ENCODE results near the gene MTG2. TPM values are rescaled to one million over a fixed set of nuclear protein-coding genes. Genes with fewer than 3 reads are reported as not detected.
A peak's percentile ranks its signal among the peaks of the same experiment; 100 is the strongest.

The MTG2 gene
- total RNA-seq, 1 donor from 2014 or later: 24.2 TPM

- DNase-seq: no peak
Measured at GRCh38 chr20:62222266-62222850, 39.5 kb downstream of the MTG2 start.

DNA sequence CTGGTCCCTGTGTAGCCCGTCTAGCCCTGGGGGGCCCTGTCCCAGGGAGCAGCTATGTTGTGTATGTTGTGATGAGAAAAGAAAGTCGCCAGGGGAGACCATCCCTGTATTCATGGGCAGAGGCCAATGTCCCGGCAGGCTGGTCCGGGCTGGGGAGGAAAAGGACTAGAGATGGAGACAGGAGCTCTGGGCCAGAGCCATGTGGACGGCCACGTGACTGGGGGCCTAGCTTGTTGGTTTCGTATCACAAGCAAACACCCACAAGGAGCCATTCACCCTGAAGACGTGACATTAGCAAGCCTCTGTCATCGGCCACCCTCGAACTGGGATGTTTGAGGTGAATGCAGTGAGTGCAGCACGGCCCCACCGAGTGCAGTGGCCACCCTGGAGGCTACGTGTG is 40.1 kb downstream of the MTG2 start:
- DNase-seq: no peak

GRCh38 chr20:62223571-62223970 is 40.7 kb downstream of the MTG2 start:
- DNase-seq: no peak

GRCh38 chr20:62224113-62224855 is 41.5 kb downstream of the MTG2 start:
- DNase-seq: no peak

GRCh38 chr20:62225026-62225425 is 42.2 kb downstream of the MTG2 start:
- DNase-seq: no peak

DNA sequence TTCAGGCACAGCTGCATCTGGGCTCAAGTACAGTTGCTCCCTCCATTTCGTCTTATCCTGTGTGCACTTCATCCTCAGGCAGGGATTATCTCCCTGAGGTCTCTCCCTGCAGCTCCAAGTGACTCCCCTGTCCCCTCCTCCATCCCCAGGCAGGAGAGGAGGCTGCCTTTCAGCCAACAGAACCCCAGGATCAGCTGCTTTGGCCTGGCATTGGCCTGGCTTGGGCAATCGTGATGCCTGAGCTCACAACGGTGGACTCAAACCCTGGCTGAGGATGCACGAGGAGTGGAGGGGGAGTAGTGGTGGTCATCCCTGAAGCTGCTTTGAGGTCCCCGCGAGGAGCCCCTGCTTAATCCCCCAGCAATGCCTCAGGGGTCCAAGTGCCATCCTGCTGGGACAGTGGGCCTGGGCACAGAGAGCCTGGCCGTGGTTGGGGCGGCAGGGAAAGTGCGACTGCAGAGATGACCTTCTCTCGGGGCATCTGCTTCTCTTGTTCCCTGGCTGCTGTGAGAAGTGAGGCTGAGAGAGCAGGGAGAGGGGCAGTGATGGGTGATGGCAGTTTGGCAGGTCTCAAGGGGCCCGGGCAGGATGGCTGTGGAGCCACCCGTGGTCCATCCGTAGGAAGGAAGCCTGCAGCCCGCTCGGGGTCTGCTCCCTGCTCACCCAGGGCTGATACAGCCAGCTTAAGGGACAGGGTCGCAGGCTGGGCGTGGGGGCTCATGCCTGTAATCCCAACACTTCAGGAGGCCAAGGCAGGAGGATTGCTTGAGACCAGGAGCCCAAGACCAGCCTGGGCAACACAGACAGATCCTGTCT is 43.2 kb downstream of the MTG2 start:
- no peak for DNase-seq

DNA sequence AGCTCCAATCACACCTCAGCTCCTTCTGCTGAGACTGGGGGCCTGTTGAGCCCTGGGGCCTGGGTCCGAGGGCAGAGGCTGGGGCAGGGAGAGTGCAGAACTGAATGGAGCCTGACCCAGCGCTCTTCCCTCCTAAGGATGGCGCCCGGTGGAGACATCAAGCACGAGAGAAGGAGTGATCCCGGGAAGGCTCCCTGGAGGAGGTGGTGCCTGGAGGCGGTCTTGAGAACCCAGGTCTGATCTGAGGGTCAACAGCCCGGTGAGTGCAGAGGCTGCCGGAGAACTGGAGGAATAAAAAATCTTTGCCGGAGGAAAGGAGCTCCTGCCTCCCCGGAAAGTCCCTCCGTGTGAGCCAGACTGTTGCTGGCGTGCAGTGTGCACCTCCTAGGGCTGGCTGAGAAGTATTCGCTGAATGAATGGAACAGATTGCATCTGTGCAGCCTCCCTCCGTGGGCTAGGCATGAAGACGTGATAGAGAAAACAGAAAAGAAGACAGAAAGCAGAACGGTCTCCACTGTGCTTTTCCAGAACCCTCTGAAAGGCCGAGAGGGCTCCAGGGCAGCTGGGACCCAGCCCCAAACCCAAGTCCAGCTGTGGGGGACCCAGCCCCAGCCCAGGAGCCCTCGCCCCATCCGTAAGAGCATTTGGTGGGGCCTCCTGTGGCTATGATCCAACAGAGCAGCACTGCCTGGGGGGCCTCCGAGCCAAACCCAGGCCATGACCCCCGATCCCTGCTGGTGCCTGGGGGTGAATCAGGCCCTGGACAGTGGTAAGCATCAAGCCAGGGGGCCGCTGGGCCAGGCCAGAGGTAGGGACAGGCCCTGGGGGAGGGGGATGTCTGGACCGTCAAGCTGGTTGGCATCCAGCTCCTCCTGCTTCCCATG is 44.1 kb downstream of the MTG2 start:
- DNase-seq: no peak

DNA sequence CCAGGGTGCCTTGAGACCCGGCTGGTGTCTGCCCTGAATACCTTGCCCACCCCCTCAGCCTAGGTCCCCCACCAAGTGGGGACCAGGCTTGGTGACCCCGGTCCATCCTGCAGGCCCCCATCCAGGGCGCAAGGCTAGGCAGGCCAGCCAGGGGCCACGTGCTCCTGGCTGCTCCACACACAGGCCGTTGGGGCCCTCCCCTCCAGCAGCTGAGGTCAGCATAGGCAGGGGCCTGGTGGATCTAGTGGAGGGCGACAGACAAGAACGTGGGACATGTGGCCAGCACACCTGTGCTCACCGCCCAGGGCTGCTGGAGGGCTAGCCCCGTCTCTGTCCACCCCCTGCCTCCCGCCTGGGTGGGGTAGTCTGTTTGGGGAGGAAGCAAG is 44.8 kb downstream of the MTG2 start:
- no peak for DNase-seq

- DNase-seq: no peak
Measured at GRCh38 chr20:62227977-62228958, 45.4 kb downstream of the MTG2 start.

DNA sequence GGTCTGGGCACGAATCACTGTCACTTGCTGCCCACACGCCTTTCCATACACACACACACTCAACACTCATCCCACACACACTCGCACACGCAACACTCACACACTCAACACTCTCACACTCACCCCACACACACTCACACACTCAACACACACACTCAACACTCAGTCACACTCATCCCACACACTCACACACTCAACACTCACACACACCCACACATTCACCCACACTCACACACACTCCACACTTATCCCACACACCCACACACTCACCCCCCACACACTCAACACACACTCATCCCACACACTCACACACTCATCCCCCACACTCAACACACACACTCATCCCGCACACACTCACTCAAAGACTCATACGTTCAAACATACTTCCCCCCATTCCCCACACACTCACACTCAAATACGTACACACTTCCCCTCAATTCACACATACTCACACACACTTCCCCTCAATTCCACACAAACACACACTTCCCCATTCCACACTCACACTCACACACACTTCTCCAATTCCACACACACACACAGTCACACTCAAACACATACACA is 46.2 kb downstream of the MTG2 start:
- no peak for DNase-seq

DNA sequence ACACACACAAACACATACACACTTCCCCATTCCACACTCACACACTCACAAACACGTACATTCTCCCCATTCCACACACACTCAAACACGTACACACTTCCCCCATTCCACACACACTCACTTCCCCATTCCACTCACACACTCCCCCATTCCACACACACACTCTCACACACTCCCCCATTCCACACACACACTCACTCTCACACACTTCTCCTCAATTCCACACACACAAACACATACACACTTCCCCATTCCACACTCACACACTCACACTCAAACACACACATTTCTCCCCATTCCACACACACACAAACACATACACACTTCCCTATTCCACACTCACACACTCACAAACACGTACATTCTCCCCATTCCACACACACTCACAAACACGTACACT is 46.8 kb downstream of the MTG2 start:
- DNase-seq: no peak

GRCh38 chr20:62230276-62230675 is 47.4 kb downstream of the MTG2 start:
- no peak for DNase-seq

GRCh38 chr20:62230696-62231095 is 47.9 kb downstream of the MTG2 start:
- DNase-seq: no peak

DNA sequence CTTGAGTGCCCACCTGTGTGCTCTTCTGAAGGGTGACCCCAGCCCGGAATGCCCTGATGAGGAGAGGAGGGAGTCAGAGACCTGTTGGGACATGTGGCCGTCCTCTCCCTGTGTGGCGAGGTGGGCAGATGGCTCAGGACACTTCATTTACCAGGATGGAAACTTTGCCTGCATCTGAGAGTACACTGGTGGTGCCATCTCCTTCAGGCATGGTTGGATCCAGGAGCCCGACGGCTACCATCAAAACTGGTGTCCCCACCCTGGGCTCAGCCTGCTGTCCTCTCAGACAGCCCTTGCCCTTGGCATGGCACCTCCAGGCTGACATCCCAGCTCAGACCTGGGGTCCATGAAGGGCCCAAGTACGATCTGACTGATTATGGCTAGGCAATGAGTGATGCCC is 48.5 kb downstream of the MTG2 start:
- no peak for DNase-seq

- DNase-seq: no peak
Measured at GRCh38 chr20:62232194-62232593, 49.4 kb downstream of the MTG2 start.

DNA sequence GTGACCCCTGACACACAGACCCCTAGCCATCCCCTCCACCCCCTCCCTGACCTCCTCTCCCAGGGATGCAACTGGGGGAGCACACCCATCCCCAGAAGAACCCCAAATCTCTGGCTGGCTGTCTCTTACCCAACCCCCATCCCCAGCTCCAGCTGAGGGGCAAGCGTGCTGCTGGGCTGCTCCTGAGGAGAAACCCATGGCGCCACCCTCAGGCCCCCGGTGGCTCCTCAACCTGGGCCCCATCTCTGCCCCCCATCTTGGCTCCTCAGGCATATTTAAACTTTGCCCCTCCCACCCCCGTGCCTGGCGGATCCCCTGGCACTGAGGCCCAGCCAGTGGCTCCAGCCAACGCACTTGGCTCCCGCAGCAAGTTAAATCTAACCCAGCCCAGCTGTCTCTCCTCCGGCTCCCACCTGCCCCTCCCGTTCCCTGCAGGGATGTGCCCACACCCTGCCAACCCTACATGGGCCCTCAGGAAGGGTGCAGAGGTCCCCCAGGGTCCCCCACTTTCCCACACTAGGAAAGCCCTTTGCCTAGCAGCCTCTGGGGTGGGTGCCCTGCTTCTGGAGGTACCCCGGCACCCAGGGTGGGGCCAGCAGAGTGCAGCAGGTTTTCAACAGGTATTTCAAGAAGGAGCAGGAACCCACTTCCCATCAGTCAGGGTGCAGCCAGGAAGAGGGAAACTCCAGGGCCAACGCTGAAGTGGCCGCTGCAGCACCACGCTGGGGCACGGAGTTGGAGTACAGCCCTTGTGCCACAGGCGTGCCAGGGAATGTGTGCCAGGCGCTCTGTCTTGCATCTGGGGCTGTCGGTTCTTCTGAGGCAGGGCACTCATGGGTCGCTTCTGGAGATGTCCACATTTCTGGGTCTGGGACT is 50.2 kb downstream of the MTG2 start:
- DNase-seq: peak; percentile 74

- DNase-seq: no peak
Measured at GRCh38 chr20:62233684-62234083, 50.9 kb downstream of the MTG2 start.

DNA sequence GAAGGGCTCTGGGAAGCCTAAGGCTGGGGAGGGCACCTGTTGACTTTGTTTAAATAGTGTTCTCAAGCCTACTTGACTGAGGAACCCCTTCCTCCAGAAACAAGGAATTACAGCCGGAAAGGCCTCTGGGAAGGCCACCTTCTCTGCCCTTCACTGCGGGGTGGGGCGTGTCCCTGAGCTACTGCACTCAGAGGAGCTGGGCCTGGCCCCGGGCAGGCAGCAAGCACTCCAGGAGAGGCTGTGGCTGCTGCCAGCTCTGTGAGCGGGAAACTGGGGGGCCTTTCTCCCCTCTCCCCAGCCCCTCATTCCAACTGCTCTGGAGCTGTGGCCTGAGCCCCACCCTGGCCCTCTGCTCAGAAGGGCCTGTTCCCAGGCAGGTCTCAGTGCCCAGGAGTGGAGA is 51.5 kb downstream of the MTG2 start:
- DNase-seq: no peak

- DNase-seq: peak; percentile 69
Measured at GRCh38 chr20:62235001-62235776, 52.4 kb downstream of the MTG2 start.
